Colon (tissue), 2 donors: Measurements from ENCODE around the gene REEP2.
"Not testable (repeated sequence)": the region's sequence is repeated elsewhere in the genome, so short reads cannot be mapped to it uniquely, and the experiment has no call there.

Experiments used
- FAIRE-seq: peaks from 2 replicates; lab custom pipeline; 2012; peaks lifted over from hg19 to GRCh38; lab: Jason Lieb, UNC
- donor health status: control.
- donor health status: control.

REEP2 gene

GRCh38 chr5:138466125-138466899, 27.5 kb downstream of the REEP2 start:
- no peak for FAIRE-seq

- FAIRE-seq, result no peak
Measured at GRCh38 chr5:138466900-138467710, 28.2 kb downstream of the REEP2 start.

- no peak for FAIRE-seq
Measured at GRCh38 chr5:138467711-138468132, 28.9 kb downstream of the REEP2 start.

- no peak for FAIRE-seq
Measured at GRCh38 chr5:138468133-138468965, 29.5 kb downstream of the REEP2 start.

- FAIRE-seq, result no peak
Measured at GRCh38 chr5:138468966-138469539, 30.2 kb downstream of the REEP2 start.

GRCh38 chr5:138469540-138470321, 30.9 kb downstream of the REEP2 start:
- no peak for FAIRE-seq

GRCh38 chr5:138470322-138471051, 31.6 kb downstream of the REEP2 start:
- FAIRE-seq, result no peak

- no peak for FAIRE-seq
Measured at GRCh38 chr5:138471052-138471361, 32.1 kb downstream of the REEP2 start.

- no peak for FAIRE-seq
Measured at GRCh38 chr5:138472353-138472752, 33.5 kb downstream of the REEP2 start.

GRCh38 chr5:138473151-138473550, 34.3 kb downstream of the REEP2 start:
- not testable (repeated sequence) for FAIRE-seq

GRCh38 chr5:138476918-138477317, 38.1 kb downstream of the REEP2 start:
- FAIRE-seq, result no peak

GRCh38 chr5:138482638-138483037, 43.8 kb downstream of the REEP2 start:
- FAIRE-seq, result no peak

- no peak for FAIRE-seq
Measured at GRCh38 chr5:138488481-138488945, 49.7 kb downstream of the REEP2 start.

- no peak for FAIRE-seq
Measured at GRCh38 chr5:138489683-138490061, 50.8 kb downstream of the REEP2 start.

GRCh38 chr5:138490648-138491283, 51.9 kb downstream of the REEP2 start:
- FAIRE-seq, result no peak

GRCh38 chr5:138491284-138491648, 52.4 kb downstream of the REEP2 start:
- FAIRE-seq, result no peak

- no peak for FAIRE-seq
Measured at GRCh38 chr5:138491669-138492559, 53.1 kb downstream of the REEP2 start.

- FAIRE-seq, result no peak
Measured at GRCh38 chr5:138492560-138493045, 53.7 kb downstream of the REEP2 start.

- FAIRE-seq, result no peak
Measured at GRCh38 chr5:138495351-138495750, 56.5 kb downstream of the REEP2 start.
